ENCODE results near the gene C16orf74. TPM values are rescaled to one million over a fixed set of nuclear protein-coding genes. Genes with fewer than 3 reads are reported as not detected.

C16orf74 gene
- total and polyA plus RNA-seq, 2 of the 13 experiments (the other 11 are each of a cell fraction or from before 2014, with no cell fraction given) = 0.13 to 0.29 TPM

GRCh38 chr16:85765211-85765610 is 14.3 kb upstream of the C16orf74 start (continued):
- TF ChIP-seq ZUFSP (CRISPR knock-in tag; IDR thresholded peaks at IDR 0.05; ENCODE audit: borderline replicate concordance) = no peak
- no peak for TF ChIP-seq ZBTB46 (CRISPR knock-in tag; IDR thresholded peaks at IDR 0.05; ENCODE audit: borderline replicate concordance)

DNA sequence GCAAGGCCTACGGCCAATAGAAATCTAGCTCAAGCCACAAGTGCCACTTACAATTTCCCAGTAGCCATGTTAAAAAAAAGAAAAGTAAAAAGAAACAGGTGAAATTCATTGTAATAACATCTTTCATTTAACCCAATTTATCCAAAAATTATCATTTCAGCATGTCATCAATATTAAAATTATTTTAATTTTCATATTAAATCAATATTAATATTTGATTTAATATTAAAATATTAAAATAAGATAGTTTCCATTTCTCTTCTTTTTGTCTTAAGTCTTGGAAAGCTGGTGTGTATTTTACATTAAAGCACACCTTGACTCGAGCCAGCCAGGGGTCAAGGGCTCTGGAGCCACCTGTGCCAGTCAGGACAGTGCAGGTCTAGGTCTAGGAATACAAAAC is 12.7 kb upstream of the C16orf74 start:
- no peak overlapping the region for H3K9ac ChIP-seq (ENCODE audit: insufficient read depth, low read depth, low read length)
- ATAC-seq = no peak
- no TSS peak for BruUV-seq (replicated peaks)
- H3K27ac ChIP-seq (ENCODE audit: extremely low read length, insufficient read depth, low read length) = no peak overlapping the region
- H3K9me3 ChIP-seq (ENCODE audit: low read length) = no peaks in the 10 kb centered on the region
- no peak for FAIRE-seq
- H3K4me2 ChIP-seq (ENCODE audit: low read depth, low read length) = no peak overlapping the region
- in situ Hi-C loops (cut with HindIII; ENCODE audit: extremely low pct_ligation_motif_present, low pct_unique_long_range_greater_than_20kb) = no loop called here
- no peaks in the 10 kb centered on the region for H3K36me3 ChIP-seq (replicated peaks in 1 of 2; ENCODE audit: control insufficient read depth in 1 of 2, insufficient read depth in 2 of 2, low read length in 2 of 2)
- no peak overlapping the region for H2AFZ ChIP-seq (ENCODE audit: low read length)
- H3K27me3 ChIP-seq (ENCODE audit: control insufficient read depth in 1 of 2, insufficient read depth in 2 of 2, low read length in 2 of 2) = peaks cover 5 to 38% of the 10 kb centered on the region in 2 experiments
- no peak overlapping the region for H3K4me3 ChIP-seq (replicated peaks in 1 of 3; ENCODE audit: insufficient read depth in 1 of 3, low read depth in 2 of 3, low read length in 3 of 3)
- 28% methylated on average over 2 of the region's 2 CpGs for WGBS (ENCODE audit: low lambda C conversion rate)
- intact Hi-C loops (cut with micrococcal nuclease; ENCODE audit: unreplicated experiment) = no loop called here
- no peaks in the 10 kb centered on the region for H3K4me1 ChIP-seq (ENCODE audit: insufficient read depth, low read length)
- ChIA-PET CTCF (ENCODE audit: low intra/inter-chr PET ratio, low total read pairs) (no interaction called here), POLR2A (no interaction called here)
- H3K79me2 ChIP-seq (ENCODE audit: insufficient read depth, low read length) = no peaks in the 10 kb centered on the region
- DNase-seq (ENCODE audit: low spot score) = no peak
- no peaks in the 10 kb centered on the region for H4K20me1 ChIP-seq (ENCODE audit: insufficient read depth, low read length)
- no peak for TF ChIP-seq HMG20B (CRISPR knock-in tag; conservative IDR thresholded peaks at IDR 0.05)
- no peak for TF ChIP-seq PPARG (CRISPR knock-in tag; conservative IDR thresholded peaks at IDR 0.05)
- no peak for TF ChIP-seq ZNF362 (CRISPR knock-in tag; IDR thresholded peaks at IDR 0.05; ENCODE audit: borderline replicate concordance)
- no peak for TF ChIP-seq MLXIP (CRISPR knock-in tag; IDR thresholded peaks at IDR 0.05; ENCODE audit: borderline replicate concordance)
- TF ChIP-seq, protein P1, sequence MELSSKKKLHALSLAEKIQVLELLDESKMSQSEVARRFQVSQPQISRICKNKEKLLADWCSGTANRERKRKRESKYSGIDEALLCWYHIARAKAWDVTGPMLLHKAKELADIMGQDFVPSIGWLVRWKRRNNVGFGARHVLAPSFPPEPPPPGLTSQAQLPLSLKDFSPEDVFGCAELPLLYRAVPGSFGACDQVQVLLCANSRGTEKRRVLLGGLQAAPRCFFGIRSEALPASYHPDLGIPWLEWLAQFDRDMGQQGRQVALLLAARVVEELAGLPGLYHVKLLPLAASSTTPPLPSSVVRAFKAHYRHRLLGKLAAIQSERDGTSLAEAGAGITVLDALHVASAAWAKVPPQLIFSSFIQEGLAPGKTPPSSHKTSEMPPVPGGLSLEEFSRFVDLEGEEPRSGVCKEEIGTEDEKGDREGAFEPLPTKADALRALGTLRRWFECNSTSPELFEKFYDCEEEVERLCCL (CRISPR knock-in tag; IDR thresholded peaks at IDR 0.05; ENCODE audit: borderline replicate concordance) = no peak
- TF ChIP-seq NCOR1 (IDR thresholded peaks at IDR 0.05; ENCODE audit: borderline replicate concordance, low read length) = no peak
- no peak for TF ChIP-seq TEAD2 (CRISPR knock-in tag; IDR thresholded peaks at IDR 0.05)
- TF ChIP-seq ZNF746 (CRISPR knock-in tag; IDR thresholded peaks at IDR 0.05) = no peak
- TF ChIP-seq ZNF558 (CRISPR knock-in tag; IDR thresholded peaks at IDR 0.05; ENCODE audit: borderline replicate concordance) = no peak
- no peak for TF ChIP-seq ZNF224 (CRISPR knock-in tag; IDR thresholded peaks at IDR 0.05)
